ENCODE data around the gene NEAT1. TPM values are rescaled to one million over a fixed set of nuclear protein-coding genes. Genes with fewer than 3 reads are reported as not detected.
"Not testable (repeated sequence)": the region's sequence is repeated elsewhere in the genome, so short reads cannot be mapped to it uniquely, and the experiment has no call there.

The NEAT1 gene
- total RNA-seq, 6 donors from 2014 or later = 245 to 3,084 (median 1,019) TPM

DNA sequence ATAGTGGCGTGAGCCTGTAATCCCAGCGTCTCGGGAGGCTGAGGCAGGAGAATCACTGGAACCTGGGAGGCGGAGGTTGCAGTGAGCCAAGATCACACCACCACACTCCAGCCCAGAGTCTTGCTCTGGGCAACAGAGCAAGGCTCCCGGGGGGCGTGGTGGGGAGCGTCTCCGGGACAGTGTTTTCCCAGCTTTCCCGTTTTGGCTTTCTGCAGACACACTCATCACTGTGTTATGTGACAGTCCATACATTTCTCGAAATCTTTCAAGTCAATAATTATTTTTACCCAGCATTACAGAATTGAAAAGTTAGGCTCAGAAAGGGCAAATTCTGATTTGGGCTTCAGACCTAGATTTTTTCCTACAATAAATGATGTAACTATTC, 31.7 kb downstream of the NEAT1 start:
- DNase-seq (no peak), ATAC-seq (ENCODE audit: low FRiP score in 2 of 2) (peak; percentile 10 to 64)

DNA sequence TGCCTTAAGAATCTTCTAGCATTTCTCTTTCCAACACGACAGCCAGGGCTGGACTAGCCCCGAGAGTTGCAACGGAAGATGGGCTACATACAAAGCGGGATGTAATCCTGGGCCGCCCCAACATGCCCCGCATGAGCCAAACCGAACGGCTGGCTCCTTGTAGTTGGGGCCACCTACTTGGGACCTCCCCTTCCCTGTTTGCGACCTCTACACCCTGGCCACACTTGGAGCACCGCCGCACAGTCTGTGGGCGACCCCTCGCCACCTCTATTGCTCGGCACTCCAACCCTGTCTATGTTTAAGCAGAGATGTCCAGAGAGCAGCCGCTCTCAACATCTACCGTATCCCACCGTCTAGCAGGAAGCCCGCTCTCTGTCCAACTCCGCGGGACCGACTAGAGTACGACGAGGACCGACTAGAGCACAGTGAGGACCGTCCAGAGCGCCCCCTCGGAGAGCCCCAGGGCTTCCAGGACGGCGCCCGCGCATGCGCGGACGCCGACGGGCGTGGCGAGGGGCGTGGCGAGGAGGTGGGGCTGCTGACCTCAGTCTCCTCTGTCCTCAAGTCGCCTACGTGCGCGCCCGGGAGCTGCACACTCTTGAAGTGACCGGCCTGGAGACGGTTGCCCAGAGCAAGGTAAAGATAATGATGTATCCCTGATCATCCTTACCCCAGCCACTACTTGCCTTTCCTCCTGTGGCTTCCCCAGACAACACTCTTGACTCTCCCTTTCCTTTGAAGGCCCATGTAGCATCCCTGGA, 32.3 kb downstream of the NEAT1 start:
- peak; percentile 93 to 94 for ATAC-seq (ENCODE audit: low FRiP score in 2 of 2)
- peak; percentile 70 to 83 for TF ChIP-seq POLR2AphosphoS5 (IDR thresholded peaks at IDR 0.05)
- TF ChIP-seq EP300 (IDR thresholded peaks at IDR 0.05) = peak in 1 of 4 donors; percentile 20
- TF ChIP-seq, protein P1, sequence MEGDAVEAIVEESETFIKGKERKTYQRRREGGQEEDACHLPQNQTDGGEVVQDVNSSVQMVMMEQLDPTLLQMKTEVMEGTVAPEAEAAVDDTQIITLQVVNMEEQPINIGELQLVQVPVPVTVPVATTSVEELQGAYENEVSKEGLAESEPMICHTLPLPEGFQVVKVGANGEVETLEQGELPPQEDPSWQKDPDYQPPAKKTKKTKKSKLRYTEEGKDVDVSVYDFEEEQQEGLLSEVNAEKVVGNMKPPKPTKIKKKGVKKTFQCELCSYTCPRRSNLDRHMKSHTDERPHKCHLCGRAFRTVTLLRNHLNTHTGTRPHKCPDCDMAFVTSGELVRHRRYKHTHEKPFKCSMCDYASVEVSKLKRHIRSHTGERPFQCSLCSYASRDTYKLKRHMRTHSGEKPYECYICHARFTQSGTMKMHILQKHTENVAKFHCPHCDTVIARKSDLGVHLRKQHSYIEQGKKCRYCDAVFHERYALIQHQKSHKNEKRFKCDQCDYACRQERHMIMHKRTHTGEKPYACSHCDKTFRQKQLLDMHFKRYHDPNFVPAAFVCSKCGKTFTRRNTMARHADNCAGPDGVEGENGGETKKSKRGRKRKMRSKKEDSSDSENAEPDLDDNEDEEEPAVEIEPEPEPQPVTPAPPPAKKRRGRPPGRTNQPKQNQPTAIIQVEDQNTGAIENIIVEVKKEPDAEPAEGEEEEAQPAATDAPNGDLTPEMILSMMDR (IDR thresholded peaks at IDR 0.05) = no peak
- peak in 3 of 4 donors; percentile 41 to 86 (median 85) for TF ChIP-seq POLR2A (IDR thresholded peaks at IDR 0.05)
- Histone ChIP-seq H3K27me3 (no peaks in the 10 kb centered on the region), H3K4me1 (peaks cover 10 to 24% (median 17%) of the 10 kb centered on the region in 4 donors), H3K36me3 (no peaks in the 10 kb centered on the region), H3K27ac (peak overlapping the region; percentile 63 to 93 (median 84)), H3K9me3 (no peaks in the 10 kb centered on the region), H3K4me3 (peak overlapping the region; percentile 8 to 58 (median 40))
- WGBS, 2 donors = 8 to 12% methylated on average over 5 to 23 of the region's 47 CpGs
- peak; percentile 95 to 98 for DNase-seq

More for the DNA sequence above, 31.7 kb downstream of the NEAT1 start:
- peak overlapping the region; percentile 63 to 93 (median 84) for H3K27ac ChIP-seq
- H3K27me3 ChIP-seq = no peaks in the 10 kb centered on the region
- no peaks in the 10 kb centered on the region for H3K9me3 ChIP-seq
- TF ChIP-seq POLR2A (IDR thresholded peaks at IDR 0.05) (no peak), EP300 (IDR thresholded peaks at IDR 0.05) (no peak)
- TF ChIP-seq, protein P1 (IDR thresholded peaks at IDR 0.05) = no peak
- H3K36me3 ChIP-seq = no peaks in the 10 kb centered on the region
- 60 to 72% methylated on average over 10 of the region's 10 CpGs for WGBS, 2 donors
- H3K4me1 ChIP-seq = peaks cover 10 to 24% (median 17%) of the 10 kb centered on the region in 4 donors
- H3K4me3 ChIP-seq = peak overlapping the region in 3 of 4 donors; percentile 36 to 58 (median 44)

DNA sequence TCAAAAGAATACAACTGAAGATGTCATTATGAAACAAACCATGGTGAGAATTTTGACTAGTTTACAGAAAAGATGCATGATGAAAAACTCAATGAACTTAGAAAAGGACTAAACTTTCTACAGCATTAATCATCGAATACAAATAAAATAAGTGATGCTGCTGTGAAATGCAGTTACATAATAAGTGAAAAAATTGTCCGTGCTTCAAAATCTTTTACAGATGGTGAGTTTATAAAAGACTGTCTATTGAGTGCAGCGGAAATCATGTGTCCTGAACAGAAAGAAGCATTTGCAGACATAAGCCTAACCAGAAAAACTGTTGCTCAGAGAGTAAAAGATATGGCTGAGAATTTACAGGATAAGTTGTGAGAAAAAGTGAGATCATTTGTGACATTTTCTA, 33.8 kb downstream of the NEAT1 start:
- DNase-seq (no peak), ATAC-seq (ENCODE audit: low FRiP score in 2 of 2) (no peak)
- Histone ChIP-seq H3K36me3 (no peaks in the 10 kb centered on the region), H3K4me1 (peaks cover 10 to 24% (median 17%) of the 10 kb centered on the region in 4 donors), H3K27me3 (no peaks in the 10 kb centered on the region), H3K9me3 (no peaks in the 10 kb centered on the region), H3K27ac (no peak overlapping the region), H3K4me3 (no peak overlapping the region)
- TF ChIP-seq, protein P1 (IDR thresholded peaks at IDR 0.05) = no peak
- no peak for TF ChIP-seq POLR2AphosphoS5 (IDR thresholded peaks at IDR 0.05)
- TF ChIP-seq POLR2A (IDR thresholded peaks at IDR 0.05) = no peak
- no peak for TF ChIP-seq EP300 (IDR thresholded peaks at IDR 0.05)
- WGBS, 2 donors = 85 to 91% methylated on average over 3 of the region's 3 CpGs

DNA sequence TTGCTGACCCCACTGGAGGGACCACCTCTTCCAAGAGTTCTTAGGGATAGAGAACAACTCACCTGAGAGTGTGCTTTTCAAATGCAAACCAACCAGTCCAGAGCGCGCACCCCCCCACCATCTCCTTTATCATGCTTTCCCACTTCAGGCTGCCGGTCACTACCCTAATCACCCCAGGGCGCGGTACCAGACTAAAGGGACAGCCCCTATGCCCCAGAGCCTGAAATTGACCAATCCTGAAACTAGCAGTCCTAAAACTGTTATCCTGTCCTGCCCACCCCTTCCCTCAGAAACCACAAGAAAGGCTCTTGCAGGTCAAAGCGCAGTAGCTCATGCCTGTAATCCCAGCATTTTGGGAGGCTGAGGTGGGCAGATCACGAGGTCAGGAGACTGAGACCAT, 37.0 kb downstream of the NEAT1 start:
- no peak for DNase-seq
- ATAC-seq (ENCODE audit: low FRiP score in 2 of 2) = no peak
- Histone ChIP-seq H3K9me3 (no peaks in the 10 kb centered on the region), H3K4me1 (peaks cover 4 to 10% (median 7%) of the 10 kb centered on the region in 4 donors), H3K27me3 (no peaks in the 10 kb centered on the region), H3K27ac (no peak overlapping the region), H3K4me3 (no peak overlapping the region), H3K36me3 (no peaks in the 10 kb centered on the region)
- no peak for TF ChIP-seq EP300 (IDR thresholded peaks at IDR 0.05)
- WGBS, 2 donors = 79 to 86% methylated on average over 7 of the region's 7 CpGs

DNA sequence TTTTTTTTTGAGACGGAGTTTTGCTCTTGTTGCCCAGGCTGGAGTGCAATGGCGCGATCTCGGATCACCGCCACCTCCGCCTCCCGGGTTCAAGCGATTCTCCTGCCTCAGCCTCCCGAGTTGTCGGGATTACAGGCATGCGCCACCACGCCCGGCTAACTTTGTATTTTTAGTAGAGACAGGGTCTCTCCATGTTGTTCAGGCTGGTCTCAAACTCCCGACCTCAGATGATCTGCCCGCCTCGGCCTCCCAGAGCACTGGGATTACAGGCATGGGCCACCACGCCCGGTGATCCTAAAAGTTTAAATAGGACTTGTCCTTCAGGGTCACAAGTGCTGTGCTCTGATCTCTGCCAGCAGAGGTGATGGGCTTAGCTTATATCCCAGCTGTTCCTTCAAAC, 42.9 kb downstream of the NEAT1 start:
- DNase-seq; H3K27me3 ChIP-seq; H3K9me3 ChIP-seq; ATAC-seq (ENCODE audit: low FRiP score in 2 of 2); H3K36me3 ChIP-seq; H3K4me3 ChIP-seq; H3K27ac ChIP-seq: not testable (repeated sequence)
- WGBS, 2 donors = 96 to 98% methylated on average over 18 of the region's 18 CpGs
- H3K4me1 ChIP-seq = peaks cover 0 to 20% (median 1%) of the 10 kb centered on the region in 4 donors

DNA sequence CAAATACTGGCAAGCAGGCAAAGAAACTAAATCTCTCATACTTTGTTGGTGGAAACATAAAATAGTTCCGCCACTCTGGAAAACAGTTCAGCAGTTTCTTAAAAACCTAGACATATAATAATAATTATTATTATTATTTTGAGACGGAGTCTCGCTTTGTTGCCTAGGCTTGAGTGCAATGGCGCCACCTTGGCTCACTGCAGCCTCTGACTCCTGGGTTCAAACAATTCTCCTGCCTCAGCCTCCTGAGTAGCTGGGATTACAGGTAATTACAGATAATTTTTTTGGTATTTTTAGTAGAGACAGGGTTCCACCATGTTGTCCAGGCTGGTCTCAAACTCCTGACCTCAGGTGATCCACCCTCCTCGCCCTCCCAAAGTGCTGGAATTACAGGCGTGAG, 44.7 kb downstream of the NEAT1 start:
- not testable (repeated sequence) for H3K9me3 ChIP-seq; DNase-seq; ATAC-seq (ENCODE audit: low FRiP score in 2 of 2); H3K27me3 ChIP-seq; H3K4me3 ChIP-seq; H3K27ac ChIP-seq; H3K36me3 ChIP-seq
- 83 to 87% methylated on average over 6 of the region's 6 CpGs for WGBS, 2 donors
- peaks cover 11 to 34% (median 16%) of the 10 kb centered on the region in 4 donors for H3K4me1 ChIP-seq
